ENCODE data around the gene MERTK. TPM values are rescaled to one million over a fixed set of nuclear protein-coding genes. Genes with fewer than 3 reads are reported as not detected.
"Not testable (repeated sequence)": the region's sequence is repeated elsewhere in the genome, so short reads cannot be mapped to it uniquely, and the experiment has no call there.

MERTK gene
- total RNA-seq, 1 donor from 2014 or later: 4.7 TPM

GRCh38 chr2:111961663-111962062, 63.3 kb downstream of the MERTK start:
- Histone ChIP-seq H3K36me3 (no peaks in the 10 kb centered on the region), H3K27me3 (ENCODE audit: low read depth) (no peaks in the 10 kb centered on the region), H3K27ac (replicated peaks) (no peak overlapping the region), H3K9me3 (replicated peaks) (no peaks in the 10 kb centered on the region), H3K4me3 (no peak overlapping the region), H3K4me1 (peaks cover 43% of the 10 kb centered on the region)
- no peak for TF ChIP-seq CTCF (IDR thresholded peaks at IDR 0.05; ENCODE audit: borderline replicate concordance)
- no peak for DNase-seq
- intact Hi-C loops (cut with micrococcal nuclease): no loop called here

- H3K4me3 ChIP-seq; H3K27ac ChIP-seq (replicated peaks); H3K36me3 ChIP-seq; DNase-seq; intact Hi-C loops (cut with micrococcal nuclease); H3K27me3 ChIP-seq (ENCODE audit: low read depth); H3K9me3 ChIP-seq (replicated peaks): not testable (repeated sequence)
- peaks cover 39% of the 10 kb centered on the region for H3K4me1 ChIP-seq
Observed at GRCh38 chr2:111963086-111963485, 64.7 kb downstream of the MERTK start.

- H3K36me3 ChIP-seq; H3K4me3 ChIP-seq; H3K27ac ChIP-seq (replicated peaks); H3K27me3 ChIP-seq (ENCODE audit: low read depth); intact Hi-C loops (cut with micrococcal nuclease); DNase-seq; H3K9me3 ChIP-seq (replicated peaks): not testable (repeated sequence)
- peaks cover 35% of the 10 kb centered on the region for H3K4me1 ChIP-seq
Observed at GRCh38 chr2:111963508-111963907, 65.1 kb downstream of the MERTK start.

- intact Hi-C loops (cut with micrococcal nuclease): no loop called here
- Histone ChIP-seq H3K9me3 (replicated peaks) (no peaks in the 10 kb centered on the region), H3K4me3 (no peak overlapping the region), H3K27me3 (ENCODE audit: low read depth) (no peaks in the 10 kb centered on the region), H3K27ac (replicated peaks) (peak overlapping the region; percentile 47), H3K4me1 (peaks cover 24% of the 10 kb centered on the region), H3K36me3 (peaks cover 14% of the 10 kb centered on the region)
- no peak for TF ChIP-seq CTCF (IDR thresholded peaks at IDR 0.05; ENCODE audit: borderline replicate concordance)
- DNase-seq: no peak
Observed at GRCh38 chr2:111965062-111965461, 66.7 kb downstream of the MERTK start.

- Histone ChIP-seq H3K4me3 (no peak overlapping the region), H3K9me3 (replicated peaks) (no peaks in the 10 kb centered on the region), H3K27me3 (ENCODE audit: low read depth) (no peaks in the 10 kb centered on the region), H3K4me1 (peaks cover 24% of the 10 kb centered on the region), H3K36me3 (peaks cover 14% of the 10 kb centered on the region), H3K27ac (replicated peaks) (peak overlapping the region; percentile 47)
- TF ChIP-seq CTCF (IDR thresholded peaks at IDR 0.05; ENCODE audit: borderline replicate concordance): no peak
- intact Hi-C loops (cut with micrococcal nuclease): no loop called here
- no peak for DNase-seq
Observed at GRCh38 chr2:111966241-111966640, 67.8 kb downstream of the MERTK start.

- Histone ChIP-seq H3K9me3 (replicated peaks) (no peaks in the 10 kb centered on the region), H3K27ac (replicated peaks) (peak overlapping the region; percentile 47), H3K4me1 (peaks cover 24% of the 10 kb centered on the region), H3K4me3 (no peak overlapping the region), H3K27me3 (ENCODE audit: low read depth) (no peaks in the 10 kb centered on the region), H3K36me3 (peaks cover 14% of the 10 kb centered on the region)
- DNase-seq: no peak
- intact Hi-C loops (cut with micrococcal nuclease): no loop called here
- TF ChIP-seq CTCF (IDR thresholded peaks at IDR 0.05; ENCODE audit: borderline replicate concordance): no peak
Observed at GRCh38 chr2:111967018-111967417, 68.6 kb downstream of the MERTK start.

GRCh38 chr2:111970453-111970852, 72.0 kb downstream of the MERTK start:
- DNase-seq: no peak
- H3K27ac ChIP-seq (replicated peaks): no peak overlapping the region
- no peaks in the 10 kb centered on the region for H3K27me3 ChIP-seq (ENCODE audit: low read depth)
- no peak for TF ChIP-seq CTCF (IDR thresholded peaks at IDR 0.05; ENCODE audit: borderline replicate concordance)
- no peaks in the 10 kb centered on the region for H3K9me3 ChIP-seq (replicated peaks)
- intact Hi-C loops (cut with micrococcal nuclease): no loop called here
- H3K36me3 ChIP-seq: peaks cover 18% of the 10 kb centered on the region
- no peak overlapping the region for H3K4me3 ChIP-seq
- peaks cover 39% of the 10 kb centered on the region for H3K4me1 ChIP-seq
